ENCODE measurements around the gene KDM8.
A peak's percentile ranks its signal among the peaks of the same experiment; 100 is the strongest.
"Not testable (repeated sequence)": the region's sequence is repeated elsewhere in the genome, so short reads cannot be mapped to it uniquely, and the experiment has no call there.

Gene KDM8

GRCh38 chr16:27188633-27189032 lies 14.7 kb upstream of the KDM8 start:
- in situ Hi-C loops (cut with HindIII; ENCODE audit: low pct_ligation_motif_present, low pct_unique_long_range_greater_than_20kb, low sequenced_read_pairs): no loop called here
- no peak for DNase-seq

DNA sequence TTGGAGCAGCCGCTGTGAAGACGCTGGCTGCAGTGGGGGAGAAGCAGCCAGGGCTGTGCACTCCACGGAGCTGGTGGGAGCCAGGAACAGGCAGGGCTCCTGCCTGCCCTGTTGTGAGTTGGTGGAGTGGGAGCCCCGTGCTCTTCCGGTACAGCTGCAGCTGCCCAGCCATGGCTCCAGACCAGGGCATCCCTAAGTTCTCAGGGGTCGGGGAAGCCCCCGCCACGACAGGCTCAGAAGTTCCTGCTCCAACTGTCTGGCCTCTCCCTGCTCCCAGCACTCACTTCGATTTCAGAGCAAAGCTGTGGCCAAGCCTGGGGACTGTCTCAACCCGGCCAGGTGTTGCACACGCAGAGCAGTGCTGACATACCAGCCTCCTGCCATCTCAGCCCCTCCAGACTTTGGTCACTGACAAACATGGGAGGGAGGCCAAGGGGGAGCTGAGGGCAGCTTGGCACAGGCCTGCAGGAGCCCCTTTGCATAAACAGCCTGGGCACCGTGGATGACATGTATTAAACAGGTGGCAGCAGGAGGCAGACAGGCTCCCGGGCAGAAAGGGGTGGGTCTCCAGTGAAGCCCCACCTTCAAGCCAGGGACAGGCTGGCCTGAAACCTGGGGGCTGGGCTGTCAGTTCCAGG lies 13.9 kb upstream of the KDM8 start:
- DNase-seq: no peak
- in situ Hi-C loops (cut with HindIII; ENCODE audit: low pct_ligation_motif_present, low pct_unique_long_range_greater_than_20kb, low sequenced_read_pairs): no loop called here

- DNase-seq: no peak
- in situ Hi-C loops (cut with HindIII; ENCODE audit: low pct_ligation_motif_present, low pct_unique_long_range_greater_than_20kb, low sequenced_read_pairs): no loop called here
These were observed 12.9 kb upstream of the KDM8 start for GRCh38 chr16:27190316-27190871.

DNA sequence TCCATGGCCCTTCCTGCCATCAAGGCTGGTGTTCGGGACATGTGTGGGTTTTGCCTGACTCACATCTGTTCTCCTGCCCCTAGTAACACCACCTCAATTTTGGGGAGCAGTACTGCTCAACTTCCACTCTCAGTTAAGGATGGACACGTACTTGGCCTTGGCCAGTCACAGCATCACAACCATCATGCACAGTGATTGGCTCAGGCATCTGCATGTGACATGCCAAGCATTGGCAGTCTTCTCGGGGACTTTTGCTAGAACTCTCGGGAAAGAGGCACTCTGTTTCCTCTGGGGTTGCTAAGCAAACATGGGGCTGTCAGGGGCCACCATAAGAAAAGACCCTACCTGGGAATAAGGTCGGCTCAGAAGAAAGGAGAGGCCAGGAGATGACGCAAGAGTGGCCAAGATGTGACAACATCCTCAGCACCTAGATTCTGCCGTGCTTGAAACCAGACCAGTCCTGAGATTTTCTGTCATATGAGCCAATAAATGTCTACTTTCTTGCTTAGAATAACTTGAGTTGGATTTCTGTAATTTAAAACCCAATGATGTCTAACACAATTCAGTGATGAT lies 11.9 kb upstream of the KDM8 start:
- no peak for DNase-seq
- in situ Hi-C loops (cut with HindIII; ENCODE audit: low pct_ligation_motif_present, low pct_unique_long_range_greater_than_20kb, low sequenced_read_pairs): no loop called here

DNA sequence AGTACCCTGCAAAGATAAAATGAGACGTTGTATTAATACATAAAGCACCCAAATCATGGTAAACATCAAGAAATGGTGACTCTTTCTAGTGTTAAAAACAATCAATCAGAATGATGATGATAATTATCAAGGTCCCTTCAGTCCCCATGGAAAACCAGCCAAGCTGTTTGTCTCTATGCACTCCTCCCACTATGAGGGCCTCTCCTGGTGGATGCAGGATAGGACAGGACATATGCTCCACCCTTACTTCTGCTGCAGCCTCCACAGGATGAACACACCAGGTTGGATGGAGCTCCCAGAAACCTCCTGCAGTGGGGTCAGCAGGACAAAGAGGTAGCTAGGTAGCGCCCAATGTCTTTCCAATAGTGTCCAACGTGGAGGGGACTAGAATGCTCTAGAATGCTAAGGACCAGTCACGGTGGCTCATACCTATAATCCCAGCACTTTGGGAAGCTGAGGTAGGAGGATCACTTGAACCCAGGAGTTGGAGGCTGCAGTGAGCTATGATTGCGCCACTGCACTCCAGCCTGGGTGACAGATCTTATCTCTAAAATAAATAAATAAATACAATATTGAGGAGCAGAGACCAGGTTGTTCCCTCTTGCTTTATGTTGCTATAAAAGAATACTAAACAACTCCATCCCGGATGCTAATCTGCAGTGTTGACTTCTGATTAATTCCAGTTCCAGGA lies 9.9 kb upstream of the KDM8 start:
- no peak for DNase-seq
- in situ Hi-C loops (cut with HindIII; ENCODE audit: low pct_ligation_motif_present, low pct_unique_long_range_greater_than_20kb, low sequenced_read_pairs): no loop called here

- in situ Hi-C loops (cut with HindIII; ENCODE audit: low pct_ligation_motif_present, low pct_unique_long_range_greater_than_20kb, low sequenced_read_pairs): no loop called here
These were observed 8.1 kb upstream of the KDM8 start for GRCh38 chr16:27195076-27195741.

GRCh38 chr16:27195941-27196595 lies 7.3 kb upstream of the KDM8 start:
- no peak for DNase-seq
- in situ Hi-C loops (cut with HindIII; ENCODE audit: low pct_ligation_motif_present, low pct_unique_long_range_greater_than_20kb, low sequenced_read_pairs): no loop called here

More at GRCh38 chr16:27195076-27195741, 8.1 kb upstream of the KDM8 start:
- DNase-seq: no peak

- no peak for DNase-seq
- in situ Hi-C loops (cut with HindIII; ENCODE audit: low pct_ligation_motif_present, low pct_unique_long_range_greater_than_20kb, low sequenced_read_pairs): no loop called here
These were observed 6.3 kb upstream of the KDM8 start for GRCh38 chr16:27197004-27197403.

DNA sequence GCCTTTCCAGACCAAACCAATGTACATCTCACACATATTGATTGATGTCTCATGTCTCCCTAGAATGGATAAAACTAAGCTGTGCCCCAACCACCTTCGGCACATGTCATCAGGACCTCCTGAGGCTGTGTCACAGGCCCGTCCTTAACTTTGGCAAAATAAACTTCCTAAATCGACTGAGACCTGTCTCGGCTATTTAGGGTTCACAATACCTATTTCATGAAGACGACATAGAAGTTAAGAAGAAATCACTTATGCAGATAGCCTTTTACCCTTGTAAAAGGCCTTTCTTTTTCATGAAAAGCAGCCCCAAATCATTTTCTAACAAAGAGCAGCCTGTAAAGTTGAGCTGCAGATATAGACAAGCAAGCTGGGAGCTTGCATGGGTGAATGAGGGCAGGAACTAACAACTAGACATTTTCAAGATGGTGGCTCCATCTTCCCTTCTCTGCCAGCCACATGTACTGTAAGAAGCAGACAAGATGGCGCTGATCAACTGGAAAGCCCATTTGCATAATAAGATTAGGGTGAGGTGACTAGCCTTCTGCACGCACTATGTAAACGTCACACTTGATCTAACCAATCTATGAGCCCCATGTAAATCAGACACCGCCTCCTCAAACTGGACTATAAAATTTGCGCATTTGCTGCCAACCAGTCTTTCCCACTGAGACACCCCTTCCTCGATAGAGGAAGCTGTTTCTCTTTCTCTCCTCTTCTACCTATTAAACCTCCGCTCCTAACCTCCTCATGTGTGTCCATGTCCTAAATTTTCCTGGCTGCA lies 4.7 kb upstream of the KDM8 start:
- no peak for DNase-seq
- in situ Hi-C loops (cut with HindIII; ENCODE audit: low pct_ligation_motif_present, low pct_unique_long_range_greater_than_20kb, low sequenced_read_pairs): no loop called here

GRCh38 chr16:27199235-27199586 lies 4.1 kb upstream of the KDM8 start:
- DNase-seq: no peak
- in situ Hi-C loops (cut with HindIII; ENCODE audit: low pct_ligation_motif_present, low pct_unique_long_range_greater_than_20kb, low sequenced_read_pairs): no loop called here

DNA sequence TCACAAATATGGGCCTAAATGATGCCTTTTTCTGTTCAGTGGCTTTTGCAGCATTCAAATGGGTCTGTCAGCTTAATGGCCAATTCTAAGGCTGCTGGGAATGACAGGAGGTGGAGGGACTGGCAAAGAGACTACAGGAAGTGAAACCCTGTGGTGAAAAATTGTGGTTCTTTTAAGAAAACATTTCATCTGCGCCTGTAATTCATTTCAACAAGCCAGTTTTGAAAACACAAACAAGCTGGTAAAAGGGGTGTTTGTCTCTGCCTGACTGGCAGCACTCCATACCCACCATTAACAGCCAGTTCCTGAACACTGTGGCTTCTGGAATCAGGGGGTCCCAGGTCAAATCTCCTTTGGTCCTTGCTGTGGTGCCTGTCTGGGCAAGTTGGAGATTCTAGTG lies 3.6 kb upstream of the KDM8 start:
- DNase-seq: no peak

DNA sequence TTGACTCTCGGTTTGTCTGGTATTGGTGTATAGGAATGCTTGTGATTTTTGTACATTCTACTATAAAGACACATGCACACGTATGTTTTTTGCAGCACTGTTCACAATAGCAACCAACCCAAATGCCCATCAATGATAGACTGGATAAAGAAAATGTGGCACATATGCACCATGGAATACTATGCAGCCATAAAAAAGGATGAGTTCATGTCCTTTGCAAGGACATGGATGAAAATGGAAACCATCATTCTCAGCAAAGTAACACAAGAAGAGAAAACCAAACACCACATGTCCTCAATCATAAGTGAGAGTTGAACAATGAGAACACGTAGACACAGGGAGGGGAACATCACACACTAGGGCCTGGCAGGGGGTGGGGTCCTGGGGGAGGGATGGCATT lies 2.4 kb upstream of the KDM8 start:
- in situ Hi-C loops (cut with HindIII; ENCODE audit: low pct_ligation_motif_present, low pct_unique_long_range_greater_than_20kb, low sequenced_read_pairs); DNase-seq: not testable (repeated sequence)

More for the DNA sequence above, 3.6 kb upstream of the KDM8 start:
- in situ Hi-C loops (cut with HindIII; ENCODE audit: low pct_ligation_motif_present, low pct_unique_long_range_greater_than_20kb, low sequenced_read_pairs): no loop called here

DNA sequence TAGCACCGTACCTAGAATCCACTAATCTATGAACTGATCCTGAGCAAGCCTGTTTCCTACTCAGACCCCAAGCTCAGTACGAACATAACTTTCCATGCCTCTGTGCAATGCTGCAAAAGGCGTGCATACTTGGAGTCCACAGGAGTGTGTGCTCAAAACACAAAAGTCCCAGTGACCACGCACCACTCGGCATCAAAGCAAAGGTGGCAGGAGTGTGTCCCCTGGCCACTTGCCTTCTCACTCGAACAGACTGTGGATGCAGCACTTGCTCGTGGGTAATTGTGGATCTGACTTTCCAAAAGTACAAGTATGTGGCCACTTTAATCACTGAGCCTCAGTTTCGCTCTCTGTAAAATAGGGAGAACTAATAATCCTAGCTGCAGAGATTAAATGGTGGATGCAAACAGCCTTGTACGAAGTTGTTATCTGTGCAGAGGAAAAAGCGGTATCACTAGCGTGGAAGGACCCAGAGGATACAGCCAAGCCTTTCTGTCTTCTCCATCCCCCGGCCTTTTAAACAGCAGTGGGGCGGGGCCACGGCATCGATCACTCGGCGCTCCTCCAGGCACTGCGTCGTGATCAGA lies 311 bp upstream of the KDM8 start:
- in situ Hi-C loops (cut with HindIII; ENCODE audit: low pct_ligation_motif_present, low pct_unique_long_range_greater_than_20kb, low sequenced_read_pairs): no loop called here
- DNase-seq: peak; percentile 91

DNA sequence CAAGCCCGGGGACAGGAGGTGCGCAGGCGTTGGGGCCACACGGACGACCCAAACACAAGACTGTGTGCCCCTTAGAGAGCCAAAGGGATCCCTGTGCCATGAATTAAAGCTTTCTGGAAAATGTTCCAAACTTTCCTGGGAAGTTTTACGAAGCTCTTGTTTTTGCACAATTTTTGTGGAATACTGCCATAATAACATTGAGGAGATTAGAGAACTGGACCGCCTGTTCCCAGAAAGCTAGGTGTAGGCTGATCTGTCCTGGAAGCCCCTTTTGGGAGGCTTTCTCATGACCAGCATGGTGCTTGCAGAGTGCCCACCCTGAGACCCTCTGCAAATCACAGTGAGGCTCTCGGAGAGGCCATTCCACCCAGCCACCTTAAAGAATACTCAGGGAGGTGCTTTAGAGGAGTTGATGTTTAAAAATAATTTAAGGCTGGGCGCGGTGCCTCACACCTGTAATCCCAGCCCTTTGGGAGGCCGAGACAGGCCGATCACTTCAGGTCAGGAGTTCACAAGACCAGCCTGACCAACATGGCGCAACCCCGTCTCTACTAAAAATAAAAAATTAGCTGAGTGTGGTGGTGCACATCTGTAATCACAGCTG lies 1.1 kb downstream of the KDM8 start:
- DNase-seq: no peak
- in situ Hi-C loops (cut with HindIII; ENCODE audit: low pct_ligation_motif_present, low pct_unique_long_range_greater_than_20kb, low sequenced_read_pairs): no loop called here

DNA sequence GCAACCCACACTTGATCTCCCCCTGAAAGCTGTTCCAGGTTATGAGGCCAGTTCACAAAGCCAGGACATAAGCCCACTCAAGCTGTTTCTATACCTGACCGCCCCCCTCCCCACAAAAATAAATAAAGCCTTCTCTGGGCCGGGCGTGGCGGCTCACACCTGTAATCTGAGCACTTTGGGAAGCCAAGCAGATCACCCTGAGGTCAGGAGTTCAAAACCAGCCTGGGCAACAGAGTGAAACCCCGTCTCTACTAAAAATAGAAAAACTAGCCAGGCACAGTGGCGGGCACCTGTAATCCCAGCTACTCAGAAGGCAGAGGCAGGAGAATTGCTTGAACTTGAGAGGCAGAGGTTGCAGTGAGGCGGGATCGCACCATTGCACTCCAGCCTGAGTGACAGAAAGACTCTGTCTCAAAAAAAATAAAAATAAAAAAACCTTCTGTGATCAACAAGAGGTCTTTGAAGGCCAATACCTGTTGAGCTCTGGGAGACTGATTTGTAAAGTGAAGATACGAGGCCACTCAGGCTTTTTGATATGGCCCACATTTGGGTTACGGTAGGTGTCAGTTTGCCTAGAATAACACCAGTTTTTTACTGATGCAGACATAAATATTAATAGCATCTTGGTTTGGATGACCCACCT lies 2.2 kb downstream of the KDM8 start:
- no peak for DNase-seq
- in situ Hi-C loops (cut with HindIII; ENCODE audit: low pct_ligation_motif_present, low pct_unique_long_range_greater_than_20kb, low sequenced_read_pairs): no loop called here

- in situ Hi-C loops (cut with HindIII; ENCODE audit: low pct_ligation_motif_present, low pct_unique_long_range_greater_than_20kb, low sequenced_read_pairs): not testable (repeated sequence)
These were observed 3.8 kb downstream of the KDM8 start for GRCh38 chr16:27207121-27207520.

DNA sequence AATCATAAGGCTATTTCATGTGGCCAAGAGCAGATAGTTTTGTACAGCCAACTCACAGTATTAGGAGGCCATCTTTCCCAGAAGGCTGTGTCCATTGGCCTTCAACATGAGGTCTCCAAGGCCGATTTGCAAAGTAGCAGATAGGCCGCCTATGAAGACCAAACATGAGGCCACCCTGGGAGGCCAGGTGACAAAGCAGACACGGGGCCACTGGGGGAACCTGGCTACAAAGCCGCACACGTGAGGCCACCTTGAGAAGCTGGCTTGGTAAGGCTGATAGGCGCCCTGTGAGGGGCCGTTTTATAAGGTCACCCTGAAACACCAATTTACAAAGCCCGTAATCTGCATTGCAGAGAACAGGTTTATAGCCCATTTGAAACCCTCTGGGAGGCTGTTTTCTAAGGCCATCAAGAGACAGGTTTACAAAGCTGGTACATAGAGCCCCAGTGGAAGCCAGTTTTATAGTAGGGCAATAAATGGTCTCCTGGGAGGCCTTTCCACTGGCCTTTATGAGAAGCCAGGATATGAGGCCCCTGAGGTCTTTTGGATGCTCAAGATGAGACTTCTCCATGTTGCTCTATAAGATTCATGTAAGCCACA lies 4.9 kb downstream of the KDM8 start:
- no peak for DNase-seq
- in situ Hi-C loops (cut with HindIII; ENCODE audit: low pct_ligation_motif_present, low pct_unique_long_range_greater_than_20kb, low sequenced_read_pairs): no loop called here

More at GRCh38 chr16:27207121-27207520, 3.8 kb downstream of the KDM8 start:
- DNase-seq: not testable (repeated sequence)
